Smooth muscle cell (in vitro differentiated cells): ENCODE results near the gene CALD1. TPM values are rescaled to one million over a fixed set of nuclear protein-coding genes. Genes with fewer than 3 reads are reported as not detected.
A peak's percentile ranks its signal among the peaks of the same experiment; 100 is the strongest.

Source experiments
- DNase-seq: peaks from one replicate; lab custom pipeline; 2025; ENCODE audit not compliant: unreplicated experiment; lab: John Stamatoyannopoulos, UW
- H2AFZ ChIP-seq: fragments of 200-600 bp; sonication (generic); 2 replicates; pipeline ENCODE4 v1.6.0; 2016; ENCODE audit warnings: antibody characterized with exemption, low read depth, mild to moderate bottlenecking
- H3F3A ChIP-seq: fragments of 200-600 bp; sonication (generic); 2 replicates; pipeline ENCODE4 v1.6.0; 2017; ENCODE audit warnings: antibody characterized with exemption, low read depth
- H3K27ac ChIP-seq: fragments of 200-600 bp; sonication (generic); 2 replicates; pipeline ENCODE4 v1.5.1; 2016; ENCODE audit warnings: low read depth, mild to moderate bottlenecking
- H3K27me3 ChIP-seq: fragments of 200-600 bp; sonication (generic); 2 replicates; pipeline ENCODE4 v1.6.1; 2016; ENCODE audit warnings: low read depth, mild to moderate bottlenecking
- H3K36me3 ChIP-seq: fragments of 200-600 bp; sonication (generic); 2 replicates; pipeline ENCODE4 v1.5.1; 2016; ENCODE audit warnings: low read depth
- H3K4me1 ChIP-seq: fragments of 200-600 bp; sonication (generic); 2 replicates; pipeline ENCODE4 v1.5.1; 2016; ENCODE audit warnings: low read depth
- H3K4me2 ChIP-seq: fragments of 200-600 bp; sonication (generic); 2 replicates; pipeline ENCODE4 v1.6.0; 2016; ENCODE audit warnings: mild to moderate bottlenecking
- H3K4me3 ChIP-seq: fragments of 200-600 bp; sonication (generic); 2 replicates; pipeline ENCODE4 v1.5.1; 2016; ENCODE audit warnings: mild to moderate bottlenecking
- H3K79me2 ChIP-seq: fragments of 200-600 bp; sonication (generic); 2 replicates; pipeline ENCODE4 v1.6.0; 2016; ENCODE audit warnings: low read depth, mild to moderate bottlenecking
- H3K9ac ChIP-seq: fragments of 200-600 bp; sonication (generic); 2 replicates; pipeline ENCODE4 v1.6.0; 2016; ENCODE audit warnings: low read depth
- H3K9me3 ChIP-seq: fragments of 200-600 bp; sonication (generic); replicated peaks from 2 replicates; pipeline ENCODE4 v1.5.1; 2016; ENCODE audit warnings: low read depth
- H4K20me1 ChIP-seq: fragments of 200-600 bp; sonication (generic); 2 replicates; pipeline ENCODE4 v1.6.0; 2016; ENCODE audit warnings: low read depth
- WGBS: methylation state at CpG from one replicate; pipeline ENCODE4 v1.1.7; 2016; ENCODE audit warnings: low lambda C conversion rate; 5-methylcytosine and 5-hydroxymethylcytosine counted together
- polyA plus RNA-seq: library from polyadenylated mRNA; unstranded; fragments of >200 nt; fragmentation: Nextera tagmentation; extraction: Ambion mirVana; gene quantifications from 2 replicates; pipeline ENCODE4 v1.2.1, GENCODE V29; 2016
- small RNA-seq: library from RNA; depleted of rRNA; stranded (forward); fragments of <200 nt; gene quantifications from one replicate; pipeline ENCODE3, GENCODE V24; 2014
- total RNA-seq: library from RNA; depleted of rRNA; stranded (reverse); fragments of >200 nt; gene quantifications from 2 replicates; pipeline ENCODE4 v1.2.3, GENCODE V29; 2014
- TF ChIP-seq, protein P1 (sequence below): fragments of 200-600 bp; sonication (generic); IDR thresholded peaks from 2 replicates; pipeline ENCODE4 v1.5.1; 2017; ENCODE audit warnings: borderline replicate concordance, mild to moderate bottlenecking, antibody characterized with exemption; ENCODE audit not compliant: insufficient read depth, poor library complexity, severe bottlenecking

CALD1 gene
- total and polyA plus RNA-seq, 2 experiments from 2014 or later: 948 to 1,552 TPM

DNA sequence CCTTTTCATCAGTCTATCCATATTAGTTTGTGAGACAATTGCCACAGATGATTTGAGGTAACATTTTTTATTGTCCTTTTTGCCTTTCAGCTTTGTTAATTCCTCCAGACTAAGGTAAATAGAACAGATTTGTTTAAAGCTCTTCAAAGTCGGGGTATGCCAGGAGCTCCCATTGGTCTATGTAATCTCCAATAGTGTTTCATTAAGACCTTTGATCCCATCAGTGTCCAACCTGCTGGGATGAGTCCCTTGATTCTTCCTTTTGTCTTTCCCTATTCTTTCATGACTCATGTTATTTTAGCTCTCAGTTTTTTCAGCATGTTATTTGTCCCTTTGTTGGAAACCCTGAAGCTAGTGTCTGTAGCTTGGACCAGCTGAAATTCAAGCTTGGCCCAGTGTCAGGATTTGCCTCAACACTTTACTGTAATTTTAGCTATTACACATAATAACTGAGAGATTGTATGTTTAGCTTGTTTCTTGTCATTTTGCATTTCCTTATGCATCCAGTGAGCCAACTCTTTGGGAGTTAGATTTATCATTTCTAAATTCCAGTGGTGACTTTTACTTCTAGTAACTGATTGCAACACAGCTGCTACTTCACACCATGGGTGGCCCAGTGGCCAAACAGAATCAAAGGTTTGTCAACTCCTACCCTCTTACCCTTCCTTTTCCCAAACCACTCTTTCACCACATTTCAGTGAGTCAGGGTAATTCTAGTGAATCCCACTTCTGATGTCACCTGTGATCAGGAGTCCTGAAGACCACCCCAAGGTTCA, 222.1 kb downstream of the CALD1 start:
- no peaks in the 10 kb centered on the region for H3F3A ChIP-seq
- 100% methylated on average over 1 of the region's 1 CpG for WGBS
- no peaks in the 10 kb centered on the region for H3K9me3 ChIP-seq
- H3K9ac ChIP-seq: no peak overlapping the region
- no peaks in the 10 kb centered on the region for H3K27me3 ChIP-seq
- DNase-seq: no peak
- H3K4me3 ChIP-seq: no peak overlapping the region
- no peak overlapping the region for H3K4me2 ChIP-seq
- no peaks in the 10 kb centered on the region for H3K36me3 ChIP-seq
- H3K79me2 ChIP-seq: no peaks in the 10 kb centered on the region
- TF ChIP-seq, protein P1, sequence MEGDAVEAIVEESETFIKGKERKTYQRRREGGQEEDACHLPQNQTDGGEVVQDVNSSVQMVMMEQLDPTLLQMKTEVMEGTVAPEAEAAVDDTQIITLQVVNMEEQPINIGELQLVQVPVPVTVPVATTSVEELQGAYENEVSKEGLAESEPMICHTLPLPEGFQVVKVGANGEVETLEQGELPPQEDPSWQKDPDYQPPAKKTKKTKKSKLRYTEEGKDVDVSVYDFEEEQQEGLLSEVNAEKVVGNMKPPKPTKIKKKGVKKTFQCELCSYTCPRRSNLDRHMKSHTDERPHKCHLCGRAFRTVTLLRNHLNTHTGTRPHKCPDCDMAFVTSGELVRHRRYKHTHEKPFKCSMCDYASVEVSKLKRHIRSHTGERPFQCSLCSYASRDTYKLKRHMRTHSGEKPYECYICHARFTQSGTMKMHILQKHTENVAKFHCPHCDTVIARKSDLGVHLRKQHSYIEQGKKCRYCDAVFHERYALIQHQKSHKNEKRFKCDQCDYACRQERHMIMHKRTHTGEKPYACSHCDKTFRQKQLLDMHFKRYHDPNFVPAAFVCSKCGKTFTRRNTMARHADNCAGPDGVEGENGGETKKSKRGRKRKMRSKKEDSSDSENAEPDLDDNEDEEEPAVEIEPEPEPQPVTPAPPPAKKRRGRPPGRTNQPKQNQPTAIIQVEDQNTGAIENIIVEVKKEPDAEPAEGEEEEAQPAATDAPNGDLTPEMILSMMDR: no peak
- H3K4me1 ChIP-seq: no peaks in the 10 kb centered on the region
- no peak overlapping the region for H2AFZ ChIP-seq
- no peaks in the 10 kb centered on the region for H4K20me1 ChIP-seq
- no peak overlapping the region for H3K27ac ChIP-seq

DNA sequence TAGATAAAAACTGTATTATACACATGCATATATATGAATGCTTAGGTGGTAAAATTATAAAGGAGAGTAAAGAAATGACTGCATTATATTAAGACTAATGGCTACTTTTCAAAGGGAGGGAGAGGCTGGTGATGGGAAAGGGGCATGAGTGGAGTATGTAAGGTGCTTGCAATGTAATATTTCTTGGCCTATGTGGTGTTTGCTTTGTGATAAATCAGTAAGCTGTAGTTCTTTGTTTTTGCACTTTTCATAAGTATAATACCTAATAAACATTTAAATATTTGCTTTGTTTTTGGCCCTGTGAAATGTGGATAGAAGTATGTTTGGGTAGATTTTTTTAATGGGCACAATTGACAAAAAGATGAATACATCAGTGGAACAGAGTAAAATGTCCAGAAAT, 232.8 kb downstream of the CALD1 start:
- no peak for DNase-seq
- Histone ChIP-seq H3K27me3 (no peaks in the 10 kb centered on the region), H3K4me3 (no peak overlapping the region), H3K4me1 (no peaks in the 10 kb centered on the region), H3K9me3 (peaks cover 1% of the 10 kb centered on the region), H2AFZ (no peak overlapping the region), H3K4me2 (no peak overlapping the region), H3K9ac (no peak overlapping the region), H3K36me3 (no peaks in the 10 kb centered on the region), H4K20me1 (no peaks in the 10 kb centered on the region), H3K79me2 (no peaks in the 10 kb centered on the region), H3F3A (no peaks in the 10 kb centered on the region), H3K27ac (no peak overlapping the region)
- TF ChIP-seq, protein P1: no peak

Small RNA genes within 50 kb of the gene (small RNA-seq; reads per million reads assigned to genes)
- gene TUBB3P2: 0.42 reads per million, percentile 13 among the genes with 10 or more reads in this experiment

Other genes with a start within 250 kb of the CALD1 start
- gene AKR1B15, start 230.5 kb upstream of the CALD1 start, total RNA-seq: 0.40 and 0.81 TPM in 2 replicates
- gene AKR1B15, start 230.5 kb upstream of the CALD1 start, polyA plus RNA-seq: 0.43 and 0.51 TPM in 2 replicates
- gene BPGM, start 132.8 kb upstream of the CALD1 start, total RNA-seq: 65.1 and 73.2 TPM in 2 replicates
- gene BPGM, start 132.8 kb upstream of the CALD1 start, polyA plus RNA-seq: 53.8 and 76.9 TPM in 2 replicates
- gene AGBL3, start 206.9 kb downstream of the CALD1 start, total RNA-seq: 2.5 and 5.1 TPM in 2 replicates
- gene AGBL3, start 206.9 kb downstream of the CALD1 start, polyA plus RNA-seq: 0.23 and 0.48 TPM in 2 replicates